Measurements from ENCODE around the gene SORCS3. TPM values are rescaled to one million over a fixed set of nuclear protein-coding genes. Genes with fewer than 3 reads are reported as not detected.

SORCS3 gene
- total RNA-seq, 1 donor, result not detected

GRCh38 chr10:105063796-105064195 is 422.7 kb downstream of the SORCS3 start:
- DNase-seq (ENCODE audit: low read depth in 2 of 3, low spot score in 2 of 3), result no peak

- DNase-seq (ENCODE audit: low read depth in 2 of 3, low spot score in 2 of 3), result no peak
These were observed 427.4 kb downstream of the SORCS3 start for GRCh38 chr10:105068497-105068896.

GRCh38 chr10:105070249-105070648 is 429.2 kb downstream of the SORCS3 start:
- DNase-seq (ENCODE audit: low read depth in 2 of 3, low spot score in 2 of 3), result no peak

GRCh38 chr10:105070952-105071351 is 429.9 kb downstream of the SORCS3 start:
- no peak for DNase-seq (ENCODE audit: low read depth in 2 of 3, low spot score in 2 of 3)

GRCh38 chr10:105071980-105072379 is 430.9 kb downstream of the SORCS3 start:
- no peak for DNase-seq (ENCODE audit: low read depth in 2 of 3, low spot score in 2 of 3)

GRCh38 chr10:105073999-105074398 is 432.9 kb downstream of the SORCS3 start:
- DNase-seq (ENCODE audit: low read depth in 2 of 3, low spot score in 2 of 3), result no peak

- no peak for DNase-seq (ENCODE audit: low read depth in 2 of 3, low spot score in 2 of 3)
These were observed 433.9 kb downstream of the SORCS3 start for GRCh38 chr10:105075031-105075430.

- no peak for DNase-seq (ENCODE audit: low read depth in 2 of 3, low spot score in 2 of 3)
These were observed 444.9 kb downstream of the SORCS3 start for GRCh38 chr10:105085980-105086379.

- DNase-seq (ENCODE audit: low read depth in 2 of 3, low spot score in 2 of 3), result no peak
These were observed 453.0 kb downstream of the SORCS3 start for GRCh38 chr10:105094048-105094447.

GRCh38 chr10:105096316-105096715 is 455.2 kb downstream of the SORCS3 start:
- DNase-seq (ENCODE audit: low read depth in 2 of 3, low spot score in 2 of 3), result no peak

- DNase-seq (ENCODE audit: low read depth in 2 of 3, low spot score in 2 of 3), result no peak
These were observed 461.9 kb downstream of the SORCS3 start for GRCh38 chr10:105102977-105103376.

GRCh38 chr10:105104297-105104696 is 463.2 kb downstream of the SORCS3 start:
- no peak for DNase-seq (ENCODE audit: low read depth in 2 of 3, low spot score in 2 of 3)

GRCh38 chr10:105109164-105109563 is 468.1 kb downstream of the SORCS3 start:
- DNase-seq (ENCODE audit: low read depth in 2 of 3, low spot score in 2 of 3), result no peak

GRCh38 chr10:105112862-105113261 is 471.8 kb downstream of the SORCS3 start:
- DNase-seq (ENCODE audit: low read depth in 2 of 3, low spot score in 2 of 3), result no peak

GRCh38 chr10:105113666-105114065 is 472.6 kb downstream of the SORCS3 start:
- DNase-seq (ENCODE audit: low read depth in 2 of 3, low spot score in 2 of 3), result no peak

GRCh38 chr10:105121743-105122142 is 480.7 kb downstream of the SORCS3 start:
- no peak for DNase-seq (ENCODE audit: low read depth in 2 of 3, low spot score in 2 of 3)

- no peak for DNase-seq (ENCODE audit: low read depth in 2 of 3, low spot score in 2 of 3)
These were observed 487.0 kb downstream of the SORCS3 start for GRCh38 chr10:105128111-105128510.

- no peak for DNase-seq (ENCODE audit: low read depth in 2 of 3, low spot score in 2 of 3)
These were observed 497.3 kb downstream of the SORCS3 start for GRCh38 chr10:105138358-105138757.

- no peak for DNase-seq (ENCODE audit: low read depth in 2 of 3, low spot score in 2 of 3)
These were observed 498.3 kb downstream of the SORCS3 start for GRCh38 chr10:105139363-105139896.

GRCh38 chr10:105140600-105140999 is 499.5 kb downstream of the SORCS3 start:
- no peak for DNase-seq (ENCODE audit: low read depth in 2 of 3, low spot score in 2 of 3)

- DNase-seq (ENCODE audit: low read depth in 2 of 3, low spot score in 2 of 3), result no peak
These were observed 504.6 kb downstream of the SORCS3 start for GRCh38 chr10:105145711-105146110.

GRCh38 chr10:105146436-105146835 is 505.3 kb downstream of the SORCS3 start:
- no peak for DNase-seq (ENCODE audit: low read depth in 2 of 3, low spot score in 2 of 3)

GRCh38 chr10:105148456-105148855 is 507.4 kb downstream of the SORCS3 start:
- no peak for DNase-seq (ENCODE audit: low read depth in 2 of 3, low spot score in 2 of 3)
